IPS DF 4.7 (cell line): Measurements from ENCODE around the gene KSR1.

Source experiments
- DNase-seq: peaks from one replicate; pipeline ENCODE4 v3.0.0-alpha.2; 2013; ENCODE audit warnings: low spot score; ENCODE audit errors: extremely low read depth

The KSR1 gene

DNA sequence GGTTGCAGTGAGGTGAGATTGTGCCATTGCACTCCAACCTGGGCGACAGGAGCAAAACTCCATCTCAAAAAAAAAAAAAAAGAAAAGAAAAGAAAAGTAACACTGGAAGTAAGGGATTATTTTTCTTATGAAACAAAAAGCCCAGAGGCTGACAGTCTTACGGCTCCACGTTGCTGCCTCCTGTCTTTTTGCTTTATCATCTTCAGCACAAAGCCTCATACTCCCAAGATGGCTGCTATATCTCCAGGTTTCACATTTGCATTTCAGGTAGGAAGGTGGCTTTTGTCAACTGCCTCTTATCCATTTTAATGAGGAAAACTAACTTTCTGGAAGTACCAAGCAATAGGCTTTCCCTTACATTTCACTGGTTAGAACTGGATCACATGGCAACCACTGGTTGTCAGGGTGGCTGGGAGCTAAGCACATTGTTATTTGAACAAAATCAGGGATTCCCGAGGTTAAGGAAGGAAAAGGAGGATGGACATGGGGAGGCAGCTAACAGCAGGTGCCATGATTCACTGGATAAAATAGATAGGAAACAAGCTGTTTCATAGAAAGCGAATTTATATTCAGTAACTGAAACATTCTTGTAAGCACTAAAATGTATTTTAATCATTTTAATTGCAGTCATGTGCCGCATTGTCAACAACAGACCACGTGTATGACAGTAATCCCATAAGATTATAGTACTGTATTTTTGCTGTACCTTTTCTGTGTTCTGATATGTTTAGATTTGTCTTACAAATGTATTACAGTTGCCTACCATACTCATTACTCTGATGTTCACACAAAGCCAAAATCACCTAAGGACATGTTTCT is 58.6 kb downstream of the KSR1 start:
- DNase-seq, result no peak

GRCh38 chr17:27518048-27518447 is 61.8 kb downstream of the KSR1 start:
- no peak for DNase-seq

DNA sequence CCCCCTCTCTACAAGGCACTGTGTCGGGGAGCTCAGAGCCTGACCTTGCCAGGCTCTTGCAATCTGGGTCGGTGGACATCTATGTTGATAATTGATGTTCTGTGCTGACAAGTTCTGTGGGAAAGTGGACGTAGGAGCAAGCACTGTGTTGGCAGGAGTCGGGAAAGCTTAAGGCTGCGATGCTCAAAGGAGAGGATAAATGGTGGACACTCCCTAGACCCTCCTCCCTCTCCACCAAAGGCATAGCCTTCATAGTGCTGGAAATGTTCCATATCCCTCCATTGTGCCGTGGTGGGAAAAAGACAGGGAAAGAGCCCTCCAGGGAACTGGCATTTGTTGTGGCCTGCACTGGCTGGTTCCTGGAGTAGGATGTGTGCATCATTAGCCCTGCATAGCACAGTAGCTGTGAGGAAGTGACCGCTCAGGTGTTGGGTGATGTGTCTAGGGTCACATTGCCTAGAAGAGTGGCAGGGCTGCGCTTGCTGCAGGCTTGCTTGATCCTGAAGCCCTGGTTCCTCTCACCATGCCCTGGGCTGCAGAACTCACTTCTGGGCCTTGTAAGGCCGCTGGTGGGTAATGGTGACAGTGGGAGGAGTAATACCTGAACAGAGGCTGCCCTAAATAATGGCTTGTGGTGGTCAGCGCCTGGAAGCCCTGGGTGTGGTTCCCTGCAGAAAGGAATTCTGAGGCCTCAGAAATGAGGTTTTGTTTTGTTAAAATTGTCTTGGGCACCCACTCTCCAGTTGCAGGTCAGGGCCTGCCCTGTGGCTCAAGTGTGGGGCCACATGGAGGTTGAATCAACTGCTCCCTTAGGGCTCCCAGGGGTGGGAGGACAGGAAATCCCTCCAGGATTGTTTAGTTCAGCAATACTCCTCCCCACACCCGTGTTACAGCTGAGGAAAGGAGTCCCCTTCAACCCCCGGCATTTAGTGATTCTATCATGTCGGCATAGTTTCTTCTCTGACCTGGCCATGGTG is 62.6 kb downstream of the KSR1 start:
- no peak for DNase-seq

DNA sequence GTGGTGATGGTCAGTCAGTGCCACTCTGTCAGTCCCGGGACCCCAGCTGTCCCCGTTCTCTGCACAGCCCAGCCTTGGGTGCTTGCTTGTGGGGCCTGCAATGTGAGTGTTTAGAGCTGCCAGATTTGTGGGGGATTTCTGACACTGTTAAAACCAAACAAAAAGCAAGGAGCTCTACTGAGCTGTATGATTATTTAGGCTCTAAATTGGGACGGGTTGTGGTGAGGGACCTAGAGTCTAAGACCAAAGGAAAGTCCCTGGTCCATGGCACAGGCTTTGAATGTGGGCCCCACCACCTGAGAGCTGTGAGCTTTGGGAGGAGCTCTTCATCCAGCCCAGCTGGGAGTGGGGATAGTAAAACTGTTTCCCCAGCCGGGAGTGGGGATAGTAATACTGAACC is 63.3 kb downstream of the KSR1 start:
- DNase-seq, result no peak

GRCh38 chr17:27520491-27521185 is 64.4 kb downstream of the KSR1 start:
- DNase-seq, result no peak

DNA sequence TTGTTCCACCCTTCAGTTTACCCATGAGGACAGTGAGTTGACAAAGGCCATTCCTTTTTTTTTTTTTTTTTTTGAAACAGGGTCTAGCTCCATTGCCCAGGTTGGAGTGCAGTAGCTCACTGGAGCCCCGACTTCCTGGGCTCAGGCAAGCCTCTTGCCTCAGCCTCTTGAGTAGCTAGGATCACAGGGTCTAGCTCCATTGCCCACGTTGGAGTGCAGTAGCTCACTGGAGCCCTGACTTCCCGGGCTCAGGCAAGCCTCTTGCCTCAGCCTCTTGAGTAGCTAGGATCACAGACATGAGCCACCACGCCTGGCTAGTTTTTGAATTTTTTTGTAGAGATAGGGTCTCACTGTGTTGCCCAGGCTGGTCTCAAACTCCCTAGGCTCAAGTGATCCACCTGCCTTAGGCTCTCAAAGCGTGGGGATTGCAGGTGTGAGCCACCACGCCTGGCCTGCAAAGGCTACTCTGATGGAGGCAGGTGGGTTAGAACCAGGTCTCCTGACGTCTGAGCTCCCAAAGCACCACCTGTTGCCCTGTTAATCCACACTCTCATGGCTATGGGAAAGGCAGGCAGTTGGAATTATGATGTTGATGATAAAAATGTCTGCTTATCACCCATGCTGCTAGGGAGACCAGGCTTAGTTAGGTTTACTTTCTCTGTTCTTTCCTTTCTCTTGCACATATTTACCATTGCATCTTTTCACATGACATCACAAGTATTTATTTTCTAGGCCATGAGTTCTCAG is 65.2 kb downstream of the KSR1 start:
- no peak for DNase-seq

- DNase-seq, result no peak
Measured at GRCh38 chr17:27522028-27522635, 65.9 kb downstream of the KSR1 start.

DNA sequence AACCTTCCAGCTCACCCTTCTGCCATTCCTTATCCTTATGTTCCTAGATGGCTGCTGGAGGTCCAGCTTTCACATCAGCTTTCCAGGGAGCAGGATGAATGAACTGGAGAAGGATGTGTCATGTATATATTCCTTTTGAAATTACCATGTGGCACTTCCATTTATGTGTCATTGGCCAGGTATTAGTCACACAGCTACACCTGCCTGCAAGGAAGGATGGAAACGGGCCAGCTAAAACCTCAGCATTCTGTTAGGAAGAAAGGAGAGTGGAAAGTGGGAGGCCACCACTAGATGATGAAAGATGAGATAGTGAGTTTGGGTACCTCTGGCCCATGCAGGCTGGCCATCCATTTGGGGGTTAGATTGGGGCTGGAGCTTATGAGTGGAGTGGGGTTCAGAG is 67.5 kb downstream of the KSR1 start:
- no peak for DNase-seq

- DNase-seq, result no peak
Measured at GRCh38 chr17:27524594-27524993, 68.3 kb downstream of the KSR1 start.

DNA sequence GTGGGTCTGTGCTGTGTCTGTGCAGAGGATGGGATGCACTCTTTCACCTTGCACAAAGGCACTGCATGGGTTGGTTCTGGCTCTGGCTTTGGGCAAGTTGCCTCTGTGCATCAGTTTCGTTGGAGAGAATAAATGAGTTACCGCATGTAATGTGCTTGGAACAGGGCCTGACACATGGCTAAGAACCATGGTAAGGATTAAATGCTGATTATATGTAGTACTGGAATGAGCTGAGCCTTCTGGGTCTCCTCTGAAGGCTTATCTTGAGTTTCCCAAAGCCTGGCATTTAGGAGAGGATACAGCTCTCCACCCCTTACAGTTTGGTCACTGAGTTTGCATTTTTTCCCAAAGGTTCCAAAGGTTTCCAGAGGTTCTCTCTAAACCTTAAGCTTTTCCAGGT is 69.1 kb downstream of the KSR1 start:
- DNase-seq, result no peak

DNA sequence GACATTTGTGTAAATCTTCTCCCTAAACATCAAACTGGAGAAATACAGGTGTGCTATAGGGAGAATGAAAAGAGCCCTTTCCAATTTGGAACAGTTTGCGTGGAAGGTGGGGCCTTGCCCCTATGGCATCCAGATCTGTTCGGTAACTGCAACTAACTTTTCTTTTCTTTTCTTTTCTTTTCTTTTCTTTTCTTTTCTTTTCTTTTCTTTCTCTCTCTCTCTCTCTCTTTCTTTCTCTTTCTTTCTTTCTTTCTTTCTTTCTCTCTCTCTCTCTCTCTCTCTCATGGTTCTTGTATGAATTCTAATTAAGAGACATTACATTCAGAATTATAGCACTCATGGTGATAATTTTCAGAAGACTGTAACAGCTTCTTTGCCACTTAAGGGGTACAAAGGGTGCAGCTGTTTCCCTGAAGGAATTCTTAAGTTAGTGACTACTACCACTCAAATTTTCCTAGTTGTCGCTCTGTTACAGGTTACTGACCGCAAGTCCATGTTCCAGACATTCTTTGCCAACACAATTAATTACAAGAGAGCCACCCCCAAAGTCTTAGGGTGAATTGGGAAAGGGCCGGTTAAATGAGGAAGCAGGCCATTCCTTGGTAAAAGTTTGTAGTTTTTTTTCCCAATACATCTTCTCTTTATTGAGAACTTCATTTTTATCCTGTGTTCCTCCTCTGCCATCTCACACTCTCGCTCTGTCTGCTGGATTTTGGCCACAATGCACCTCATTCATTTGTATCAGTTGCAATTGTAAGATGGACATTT is 69.8 kb downstream of the KSR1 start:
- no peak for DNase-seq

DNA sequence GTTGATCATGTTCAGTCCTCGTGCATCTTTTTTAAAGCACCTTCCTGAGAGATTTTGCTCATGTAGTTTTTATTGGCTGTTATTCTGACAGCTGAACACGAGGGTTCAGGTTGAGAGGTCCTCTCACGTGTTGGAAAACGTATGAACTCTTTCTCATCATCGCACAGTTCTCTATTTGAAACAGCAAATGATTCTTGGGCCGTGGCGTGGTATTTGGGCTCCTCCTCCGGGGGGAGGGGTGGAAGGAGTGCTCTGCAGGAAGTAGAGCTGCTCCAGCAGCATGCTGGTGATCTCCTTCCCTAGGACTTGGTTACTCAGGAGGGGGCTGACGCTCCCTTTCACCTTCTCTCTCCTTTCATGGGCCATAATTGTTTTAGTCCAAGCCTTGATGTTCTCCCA is 70.4 kb downstream of the KSR1 start:
- no peak for DNase-seq

- no peak for DNase-seq
Measured at GRCh38 chr17:27529230-27529796, 73.1 kb downstream of the KSR1 start.

- no peak for DNase-seq
Measured at GRCh38 chr17:27530764-27531391, 74.6 kb downstream of the KSR1 start.

GRCh38 chr17:27531469-27531961 is 75.3 kb downstream of the KSR1 start:
- DNase-seq, result no peak

GRCh38 chr17:27532269-27533263 is 76.3 kb downstream of the KSR1 start:
- no peak for DNase-seq
